Measurements from ENCODE around the gene STIM1. TPM values are rescaled to one million over a fixed set of nuclear protein-coding genes. Genes with fewer than 3 reads are reported as not detected.

The STIM1 gene
- total RNA-seq, 2 experiments from 2014 or later: 111 to 113 TPM

DNA sequence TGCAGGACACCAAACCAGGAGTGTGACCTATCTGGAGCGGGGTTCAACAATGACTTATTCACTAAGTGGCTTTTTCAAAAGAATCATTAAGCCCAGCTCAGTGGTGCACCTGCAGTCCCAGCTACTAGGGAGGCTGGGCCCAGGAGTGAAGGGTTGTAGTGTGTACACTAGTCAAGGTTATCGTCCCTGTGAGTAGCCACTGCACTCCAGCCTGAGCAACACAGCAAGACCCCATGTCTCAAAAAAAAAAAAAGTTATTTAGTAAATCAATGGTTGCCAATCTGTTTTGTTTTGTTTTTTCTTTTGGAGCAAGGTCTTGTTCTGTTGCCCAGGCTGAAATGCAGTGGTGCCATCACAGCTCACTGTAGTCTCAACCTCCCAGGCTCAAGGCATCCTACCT is 22.6 kb upstream of the STIM1 start:
- peaks cover 79% of the 10 kb centered on the region for H3K4me1 Mint-ChIP-seq
- ChIA-PET CTCF (interaction anchor here (0.7 to 17.4 kb wide), 4 partner anchors 8 to 233 kb away, joined by 4 to 461 read pairs (median 6); partner anchors contain the start of gene STIM1), POLR2A (interaction anchor here (1.5 to 19.7 kb wide), 3 partner anchors 7 to 24 kb away, joined by 6 to 639 read pairs (median 33); partner anchors contain the start of genes PGAP2, RHOG and STIM1)
- H3K4me3 Mint-ChIP-seq: no peak overlapping the region
- no peaks in the 10 kb centered on the region for H3K27me3 Mint-ChIP-seq
- DNase-seq: no peak
- no peaks in the 10 kb centered on the region for H3K9me3 Mint-ChIP-seq
- peaks cover 78% of the 10 kb centered on the region for H3K36me3 Mint-ChIP-seq (ENCODE audit: low read depth)
- H3K27ac Mint-ChIP-seq: peak overlapping the region; percentile 52

DNA sequence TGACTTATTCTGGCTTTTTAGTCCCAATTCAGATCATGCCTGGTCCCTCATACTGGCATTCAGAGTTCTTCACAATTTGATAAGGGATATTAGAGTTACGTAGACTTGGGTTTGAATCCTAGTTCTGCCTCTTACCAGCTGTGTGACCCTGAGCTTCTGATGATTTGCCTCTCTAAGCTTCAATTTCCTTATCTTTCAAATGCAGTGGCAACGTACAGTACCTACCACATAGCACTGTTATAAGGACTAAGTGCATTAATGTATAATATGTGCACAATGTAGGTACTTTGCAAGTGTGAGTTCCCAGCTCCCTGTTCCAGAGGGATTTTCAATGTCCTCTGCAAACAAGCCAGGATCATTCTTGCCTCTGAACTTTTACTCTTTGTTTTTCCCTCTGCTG is 22.0 kb upstream of the STIM1 start:
- Mint-ChIP-seq H3K27me3 (no peaks in the 10 kb centered on the region), H3K4me3 (no peak overlapping the region), H3K9me3 (no peaks in the 10 kb centered on the region), H3K27ac (peak overlapping the region; percentile 38), H3K36me3 (ENCODE audit: low read depth) (peaks cover 79% of the 10 kb centered on the region), H3K4me1 (peaks cover 84% of the 10 kb centered on the region)
- ChIA-PET POLR2A (interaction anchor here (1.5 to 19.7 kb wide), 3 partner anchors 7 to 25 kb away, joined by 6 to 639 read pairs (median 33); partner anchors contain the start of genes PGAP2, RHOG and STIM1), CTCF (interaction anchor here (0.7 to 17.4 kb wide), 5 partner anchors 8 to 240 kb away, joined by 4 to 461 read pairs (median 5); partner anchors contain the start of gene STIM1)
- no peak for DNase-seq

DNA sequence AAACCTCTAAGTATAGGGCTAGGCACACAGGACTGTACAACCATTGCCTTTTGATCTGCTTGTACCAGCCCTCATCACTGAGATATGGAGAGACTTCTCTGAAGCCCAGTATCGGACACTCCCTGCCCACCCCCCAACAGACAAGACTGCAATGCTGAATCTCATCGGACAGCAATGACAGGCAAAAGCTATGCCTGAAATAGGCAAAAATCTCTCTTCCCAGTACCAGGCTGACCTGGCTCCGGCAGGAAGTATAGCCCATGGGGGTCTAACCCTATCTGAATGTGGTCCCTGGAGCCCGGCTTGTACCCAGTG is 21.2 kb upstream of the STIM1 start:
- H3K4me1 Mint-ChIP-seq: peaks cover 92% of the 10 kb centered on the region
- ChIA-PET CTCF (interaction anchor here (1.3 to 17.4 kb wide), 3 partner anchors 9 to 239 kb away, joined by 5 to 461 read pairs (median 5); partner anchors contain the start of gene STIM1), POLR2A (interaction anchor here (1.5 to 19.7 kb wide), 3 partner anchors 21 to 35 kb away, joined by 6 to 639 read pairs (median 10); partner anchors contain the start of genes PGAP2 and STIM1)
- H3K4me3 Mint-ChIP-seq: peak overlapping the region; percentile 64
- no peak for DNase-seq
- H3K9me3 Mint-ChIP-seq: no peaks in the 10 kb centered on the region
- H3K27ac Mint-ChIP-seq: peak overlapping the region; percentile 62
- peaks cover 87% of the 10 kb centered on the region for H3K36me3 Mint-ChIP-seq (ENCODE audit: low read depth)
- H3K27me3 Mint-ChIP-seq: no peaks in the 10 kb centered on the region

DNA sequence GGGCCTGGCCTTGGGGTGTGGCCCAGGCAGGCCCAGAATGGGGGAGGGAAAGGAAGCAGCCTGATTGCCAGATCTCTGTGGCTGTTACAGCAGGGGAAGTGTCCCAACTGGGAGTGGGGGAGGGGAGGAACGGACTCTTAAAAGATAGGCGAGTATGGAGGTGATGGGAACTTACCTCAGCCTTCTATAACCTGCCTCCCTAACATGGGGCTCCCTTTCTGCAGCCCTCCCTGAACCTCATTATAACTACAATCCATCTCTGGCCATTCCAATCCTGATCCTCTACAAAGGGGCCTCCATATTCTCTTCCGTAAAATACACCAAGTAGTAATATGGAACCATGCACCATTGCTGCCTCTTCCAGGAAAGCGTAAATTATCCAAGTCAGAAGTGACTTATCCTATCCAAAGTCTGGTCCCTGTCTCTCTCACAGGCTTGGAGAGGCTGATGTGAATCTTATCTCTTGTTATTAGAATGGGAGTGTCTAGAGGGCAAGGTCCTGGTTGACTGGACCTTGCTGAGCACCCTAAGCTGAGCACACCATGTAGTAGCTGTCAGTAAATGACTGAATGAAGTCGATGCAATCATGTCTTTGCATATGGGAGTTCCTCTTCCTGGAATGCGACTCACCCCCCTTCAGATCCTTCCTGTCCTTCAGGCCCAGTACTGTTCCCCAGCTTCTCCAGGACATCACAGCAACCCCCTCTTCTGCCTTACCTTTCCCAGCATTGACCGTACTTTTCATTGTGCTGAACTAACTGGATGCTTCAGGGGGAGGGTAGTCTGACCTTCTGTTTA is 20.6 kb upstream of the STIM1 start:
- ChIA-PET POLR2A (interaction anchor here (0.7 to 19.7 kb wide), 5 partner anchors 11 to 50 kb away, joined by 3 to 639 read pairs (median 3); partner anchors contain the start of gene STIM1), CTCF (interaction anchor here (1.2 to 17.4 kb wide), 4 partner anchors 9 to 238 kb away, joined by 4 to 461 read pairs (median 18); partner anchors contain the start of gene STIM1)
- peaks cover 93% of the 10 kb centered on the region for H3K4me1 Mint-ChIP-seq
- H3K4me3 Mint-ChIP-seq: peak overlapping the region; percentile 64
- H3K9me3 Mint-ChIP-seq: no peaks in the 10 kb centered on the region
- no peaks in the 10 kb centered on the region for H3K27me3 Mint-ChIP-seq
- H3K27ac Mint-ChIP-seq: peak overlapping the region; percentile 62
- H3K36me3 Mint-ChIP-seq (ENCODE audit: low read depth): peaks cover 89% of the 10 kb centered on the region
- peak; percentile 30 for DNase-seq

DNA sequence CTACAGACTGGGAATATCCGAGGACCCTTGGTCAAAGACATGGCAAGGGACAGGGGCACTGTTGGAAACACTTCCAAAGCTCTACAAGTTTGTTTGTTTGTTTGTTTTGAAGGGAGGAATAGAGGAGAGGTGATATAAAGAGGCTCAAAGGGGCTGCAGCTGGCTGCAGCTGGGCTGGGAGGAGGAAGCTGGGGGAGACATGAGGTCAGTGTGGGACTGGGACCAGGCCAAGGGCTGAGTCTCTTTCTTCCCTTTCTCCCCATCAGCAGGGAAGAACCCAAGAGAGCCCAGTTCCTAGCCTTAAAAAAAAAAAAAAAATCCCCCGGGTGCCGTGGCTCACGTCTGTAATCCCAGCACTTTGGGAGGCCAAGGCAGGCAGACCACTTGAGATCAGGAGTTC is 19.7 kb upstream of the STIM1 start:
- peaks cover 82% of the 10 kb centered on the region for H3K36me3 Mint-ChIP-seq (ENCODE audit: low read depth)
- H3K27ac Mint-ChIP-seq: peak overlapping the region; percentile 62
- ChIA-PET POLR2A (interaction anchor here (0.7 to 19.7 kb wide), 10 partner anchors 8 to 259 kb away, joined by 3 to 639 read pairs (median 4); partner anchors contain the start of genes PGAP2 and STIM1), CTCF (interaction anchor here (0.8 to 17.4 kb wide), 8 partner anchors 10 to 237 kb away, joined by 3 to 461 read pairs (median 8); partner anchors contain the start of gene STIM1)
- H3K4me1 Mint-ChIP-seq: peaks cover 86% of the 10 kb centered on the region
- peak overlapping the region; percentile 64 for H3K4me3 Mint-ChIP-seq
- no peaks in the 10 kb centered on the region for H3K9me3 Mint-ChIP-seq
- no peaks in the 10 kb centered on the region for H3K27me3 Mint-ChIP-seq
- no peak for DNase-seq

DNA sequence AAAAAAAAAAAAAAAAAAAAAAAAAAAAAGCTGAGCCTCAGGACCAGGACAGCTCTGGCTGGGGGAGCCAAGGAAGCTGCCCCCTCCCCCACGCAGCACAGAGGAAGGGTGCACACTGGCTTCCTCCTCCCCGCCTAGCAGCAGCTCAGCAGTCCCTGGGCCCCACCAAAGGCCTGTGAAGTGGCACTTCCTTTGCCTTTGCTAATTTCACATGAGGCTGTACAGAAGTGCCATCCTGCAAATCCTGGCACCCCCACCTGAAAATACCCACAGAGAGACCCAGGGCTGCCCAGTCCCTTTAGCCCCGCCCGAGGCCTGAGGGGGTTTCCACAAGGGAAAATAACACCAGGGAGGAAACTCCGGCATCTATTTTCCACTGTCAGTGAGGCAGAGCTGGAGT is 18.6 kb upstream of the STIM1 start:
- H3K27me3 Mint-ChIP-seq: no peaks in the 10 kb centered on the region
- ChIA-PET CTCF (interaction anchor here (1.1 to 17.4 kb wide), 6 partner anchors 11 to 259 kb away, joined by 3 to 461 read pairs (median 13); partner anchors contain the start of gene STIM1), POLR2A (interaction anchor here (0.8 to 19.7 kb wide), 12 partner anchors 9 to 258 kb away, joined by 3 to 639 read pairs (median 4); partner anchors contain the start of genes PGAP2 and STIM1)
- H3K27ac Mint-ChIP-seq: peak overlapping the region; percentile 89
- H3K36me3 Mint-ChIP-seq (ENCODE audit: low read depth): peaks cover 71% of the 10 kb centered on the region
- H3K4me3 Mint-ChIP-seq: peak overlapping the region; percentile 90
- peaks cover 78% of the 10 kb centered on the region for H3K4me1 Mint-ChIP-seq
- H3K9me3 Mint-ChIP-seq: no peaks in the 10 kb centered on the region
- DNase-seq: peak; percentile 66

DNA sequence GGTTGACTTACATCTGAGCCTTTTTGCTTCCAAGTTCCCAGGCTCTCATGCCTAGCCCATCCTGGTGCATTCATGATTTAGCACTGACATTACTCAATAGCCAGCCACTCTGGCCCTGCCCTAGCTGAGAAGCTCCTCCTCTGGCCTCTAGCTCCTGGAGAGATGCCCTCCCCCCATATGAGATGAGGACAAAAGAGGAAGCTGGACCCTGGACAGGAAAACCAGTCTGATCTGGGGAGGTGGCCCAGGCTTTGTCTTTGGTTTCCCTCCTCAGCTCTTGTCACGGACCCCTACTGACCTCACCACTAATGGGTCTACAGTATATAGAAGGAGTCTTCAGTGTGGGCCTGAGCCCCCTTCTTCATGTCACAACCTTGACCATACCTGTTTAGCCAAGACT is 17.7 kb upstream of the STIM1 start:
- H3K4me3 Mint-ChIP-seq: peak overlapping the region; percentile 90
- no peaks in the 10 kb centered on the region for H3K27me3 Mint-ChIP-seq
- DNase-seq: no peak
- peak overlapping the region; percentile 89 for H3K27ac Mint-ChIP-seq
- ChIA-PET POLR2A (interaction anchor here (1.1 to 19.7 kb wide), 11 partner anchors 10 to 263 kb away, joined by 3 to 639 read pairs (median 6); partner anchors contain the start of genes NUP98, PGAP2 and STIM1), CTCF (interaction anchor here (1.4 to 19.4 kb wide), 7 partner anchors 12 to 258 kb away, joined by 4 to 554 read pairs (median 21); partner anchors contain the start of gene STIM1)
- no peaks in the 10 kb centered on the region for H3K9me3 Mint-ChIP-seq
- peaks cover 64% of the 10 kb centered on the region for H3K36me3 Mint-ChIP-seq (ENCODE audit: low read depth)
- H3K4me1 Mint-ChIP-seq: peaks cover 74% of the 10 kb centered on the region

DNA sequence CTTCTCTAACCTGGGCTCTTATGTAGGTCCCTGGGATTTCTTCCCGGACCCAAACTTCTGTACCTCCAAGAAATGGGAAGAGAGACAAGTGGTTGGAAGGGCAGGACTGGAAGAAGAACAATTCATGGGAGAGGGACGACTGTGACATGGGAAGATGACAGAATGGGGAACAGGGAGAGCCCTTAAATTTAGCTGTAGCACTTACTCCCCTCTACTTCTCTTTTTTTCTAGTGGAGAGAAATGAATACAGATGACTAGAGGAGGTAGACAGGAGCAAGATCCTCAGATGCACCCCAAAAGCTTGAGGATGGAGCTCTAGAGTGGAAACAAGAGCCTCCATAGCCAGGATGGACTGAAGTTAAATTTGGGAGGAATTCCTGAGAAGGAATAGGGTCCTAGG is 17.0 kb upstream of the STIM1 start:
- Mint-ChIP-seq H3K4me3 (peak overlapping the region; percentile 90), H3K36me3 (ENCODE audit: low read depth) (peaks cover 60% of the 10 kb centered on the region), H3K9me3 (no peaks in the 10 kb centered on the region), H3K27me3 (no peaks in the 10 kb centered on the region), H3K27ac (peak overlapping the region; percentile 89), H3K4me1 (peaks cover 70% of the 10 kb centered on the region)
- ChIA-PET CTCF (interaction anchor here (1.0 to 19.4 kb wide), 6 partner anchors 9 to 231 kb away, joined by 3 to 554 read pairs (median 23); partner anchors contain the start of gene STIM1), POLR2A (interaction anchor here (1.1 to 19.7 kb wide), 12 partner anchors 8 to 263 kb away, joined by 3 to 639 read pairs (median 10); partner anchors contain the start of genes NUP98, PGAP2 and STIM1)
- no peak for DNase-seq

DNA sequence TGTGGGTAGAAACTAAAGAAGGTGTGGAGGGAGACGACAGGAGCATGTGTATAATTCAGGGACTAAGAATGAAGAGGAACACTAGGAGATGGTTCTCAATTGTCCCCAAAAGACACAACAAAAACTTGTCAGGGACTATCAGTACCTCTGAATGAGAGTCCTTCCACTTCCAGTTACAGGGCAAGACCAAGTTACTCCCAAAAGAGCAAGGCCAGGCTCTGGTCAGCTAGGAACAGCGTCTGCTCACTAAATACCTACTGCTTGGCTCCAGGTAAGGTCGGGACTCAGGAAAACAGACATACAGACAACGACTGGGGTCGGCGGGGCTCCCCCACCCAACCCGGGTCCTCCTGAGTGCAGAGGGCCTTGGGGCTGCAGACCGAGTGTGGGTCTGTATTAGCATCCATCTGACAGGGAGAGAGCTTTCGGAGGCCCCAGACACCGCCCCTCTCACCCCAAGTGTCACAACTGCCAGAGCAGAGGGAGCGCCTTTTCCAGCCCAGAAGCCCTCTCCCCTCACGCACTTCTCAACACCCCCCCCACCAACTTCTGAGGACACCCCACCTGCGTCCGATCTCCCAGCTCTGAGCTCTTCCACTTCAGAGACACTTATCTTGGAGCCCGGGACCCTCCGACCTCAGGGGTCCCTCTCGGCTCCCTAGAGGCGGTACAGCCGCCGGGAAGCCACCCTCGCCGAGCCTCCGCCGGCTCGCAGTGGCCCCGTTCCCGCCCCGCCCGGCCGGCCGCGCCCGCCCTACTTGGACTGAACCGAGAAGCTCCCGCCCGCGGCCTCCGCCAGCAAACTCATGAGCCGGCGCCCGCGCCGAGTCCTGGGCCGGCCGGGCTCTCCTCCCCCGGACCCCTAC is 15.2 kb upstream of the STIM1 start:
- peaks cover 58% of the 10 kb centered on the region for H3K4me1 Mint-ChIP-seq
- H3K36me3 Mint-ChIP-seq (ENCODE audit: low read depth): peaks cover 42% of the 10 kb centered on the region
- H3K27me3 Mint-ChIP-seq: no peaks in the 10 kb centered on the region
- H3K27ac Mint-ChIP-seq: peak overlapping the region; percentile 89
- H3K4me3 Mint-ChIP-seq: peak overlapping the region; percentile 90
- POLR2A ChIA-PET: interaction anchor here (0.6 to 19.7 kb wide), 31 partner anchors 9 to 310 kb away, joined by 3 to 639 read pairs (median 11); partner anchors contain the start of genes NUP98, PGAP2, RRM1 and STIM1
- no peaks in the 10 kb centered on the region for H3K9me3 Mint-ChIP-seq
- DNase-seq: peak; percentile 41
- CTCF ChIA-PET: interaction anchor here (0.5 to 19.4 kb wide), 9 partner anchors 12 to 265 kb away, joined by 3 to 554 read pairs (median 24); partner anchors contain the start of genes PGAP2 and STIM1

DNA sequence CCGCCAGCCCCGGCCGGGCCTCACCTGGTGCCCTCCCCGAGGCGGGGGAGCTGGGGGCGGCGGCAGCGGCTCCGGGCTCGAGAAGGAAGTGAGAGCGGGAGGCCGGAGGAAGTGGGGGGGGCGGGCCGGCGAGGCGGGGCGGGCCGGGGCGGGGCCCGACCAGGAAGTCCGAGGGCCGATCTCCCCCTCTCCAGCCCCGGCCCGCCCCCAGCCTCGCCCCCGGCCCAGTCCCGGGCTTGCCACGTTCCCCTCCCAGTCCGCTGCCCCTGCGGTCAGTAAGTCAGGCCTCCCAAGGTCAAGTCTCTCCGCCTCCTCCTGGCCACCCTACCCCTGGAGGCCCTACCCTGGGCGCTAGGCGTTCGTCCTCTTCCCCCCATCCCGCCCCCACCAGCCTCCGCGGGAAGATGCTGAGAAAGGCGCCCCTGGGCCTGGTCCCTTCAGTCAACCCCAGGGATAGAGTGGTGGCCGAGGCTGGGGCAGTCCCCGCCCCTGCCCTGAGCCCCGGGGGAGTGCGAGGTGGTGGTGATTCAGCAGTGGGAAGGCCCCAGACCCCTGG is 14.5 kb upstream of the STIM1 start, which contains the start of gene RHOG:
TSS of gene RHOG (minus strand) at position 90 of the 556 bp plus-strand sequence. CDS start 12,821 bp downstream, outside the sequence.
- Mint-ChIP-seq H3K27ac (peak within 1 kb of the TSS; percentile 96), H3K36me3 (ENCODE audit: low read depth) (peaks cover 36% of the 10 kb centered on the region), H3K27me3 (no peaks in the 10 kb centered on the region), H3K4me3 (peak within 1 kb of the TSS; percentile 90), H3K4me1 (peaks cover 52% of the 10 kb centered on the region), H3K9me3 (no peaks in the 10 kb centered on the region)
- CTCF ChIA-PET: interaction anchor here (0.5 to 19.4 kb wide), 22 partner anchors 8 to 265 kb away, joined by 3 to 554 read pairs (median 6); partner anchors contain the start of genes NUP98, PGAP2, RRM1 and STIM1
- DNase-seq: no peak
- POLR2A ChIA-PET: interaction anchor here (0.6 to 19.7 kb wide), 36 partner anchors 10 to 852 kb away, joined by 3 to 639 read pairs (median 6); partner anchors contain the start of genes NUP98, PGAP2, RRM1 and STIM1

Data from activated CD4-positive, alpha-beta memory T cell treated with anti-CD3 and anti-CD28 coated beads, Interleukin-2, amount 10 ng/mL, durations not matched to agents 7 days and 5 days (primary cell).